ENCODE measurements around the gene PML.
A peak's percentile ranks its signal among the peaks of the same experiment; 100 is the strongest.
"Not testable (repeated sequence)": the region's sequence is repeated elsewhere in the genome, so short reads cannot be mapped to it uniquely, and the experiment has no call there.

The PML gene

DNA sequence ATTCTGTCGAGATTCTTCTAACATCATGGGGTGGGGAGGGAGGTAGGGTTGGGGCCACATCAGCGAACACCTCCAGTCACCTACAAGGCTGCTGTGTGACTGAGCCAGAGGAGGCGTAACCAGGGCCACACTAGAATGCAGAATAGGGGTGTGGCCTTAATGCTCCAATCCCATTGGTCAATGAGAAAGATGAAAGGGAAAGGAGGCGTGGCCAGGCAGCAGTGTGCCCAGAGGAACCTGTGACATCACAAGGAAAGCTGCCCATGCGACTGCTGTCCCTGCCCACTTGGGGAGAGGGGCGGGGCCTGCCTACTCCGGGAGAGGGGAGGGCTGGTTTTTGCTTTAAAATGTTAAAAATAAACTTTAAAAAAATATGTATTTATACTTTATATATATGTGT is 87.9 kb downstream of the PML start, which contains the start of gene GOLGA6A:
GOLGA6A (minus strand) TSS at position 101 of the 400 bp plus-strand sequence; CDS start at position 60, 41 bp downstream.
- not testable (repeated sequence) for H3K4me1 ChIP-seq (ENCODE audit: insufficient read depth, poor library complexity, severe bottlenecking); H3K36me3 ChIP-seq (ENCODE audit: low read depth); DNase-seq (ENCODE audit: low spot score); H3K4me3 ChIP-seq (ENCODE audit: severe bottlenecking); H3K27ac ChIP-seq (ENCODE audit: poor library complexity, severe bottlenecking); H3K27me3 ChIP-seq (ENCODE audit: insufficient read depth, poor library complexity, severe bottlenecking); ATAC-seq (ENCODE audit: low read depth); H3K9me3 ChIP-seq (ENCODE audit: severe bottlenecking)

GRCh38 chr15:74094567-74094966 is 100.1 kb downstream of the PML start:
- not testable (repeated sequence) for DNase-seq (ENCODE audit: low spot score); H3K27ac ChIP-seq (ENCODE audit: poor library complexity, severe bottlenecking); H3K27me3 ChIP-seq (ENCODE audit: insufficient read depth, poor library complexity, severe bottlenecking)

GRCh38 chr15:74095610-74096009 is 101.1 kb downstream of the PML start:
- H3K4me3 ChIP-seq (ENCODE audit: severe bottlenecking); H3K9me3 ChIP-seq (ENCODE audit: severe bottlenecking); H3K4me1 ChIP-seq (ENCODE audit: insufficient read depth, poor library complexity, severe bottlenecking); H3K27me3 ChIP-seq (ENCODE audit: insufficient read depth, poor library complexity, severe bottlenecking); H3K36me3 ChIP-seq (ENCODE audit: low read depth); ATAC-seq (ENCODE audit: low read depth); H3K27ac ChIP-seq (ENCODE audit: poor library complexity, severe bottlenecking): not testable (repeated sequence)
- peak; percentile 38 for DNase-seq (ENCODE audit: low spot score)

More at GRCh38 chr15:74094567-74094966, 100.1 kb downstream of the PML start:
- H3K9me3 ChIP-seq (ENCODE audit: severe bottlenecking); H3K4me3 ChIP-seq (ENCODE audit: severe bottlenecking); H3K36me3 ChIP-seq (ENCODE audit: low read depth); H3K4me1 ChIP-seq (ENCODE audit: insufficient read depth, poor library complexity, severe bottlenecking); ATAC-seq (ENCODE audit: low read depth): not testable (repeated sequence)

DNA sequence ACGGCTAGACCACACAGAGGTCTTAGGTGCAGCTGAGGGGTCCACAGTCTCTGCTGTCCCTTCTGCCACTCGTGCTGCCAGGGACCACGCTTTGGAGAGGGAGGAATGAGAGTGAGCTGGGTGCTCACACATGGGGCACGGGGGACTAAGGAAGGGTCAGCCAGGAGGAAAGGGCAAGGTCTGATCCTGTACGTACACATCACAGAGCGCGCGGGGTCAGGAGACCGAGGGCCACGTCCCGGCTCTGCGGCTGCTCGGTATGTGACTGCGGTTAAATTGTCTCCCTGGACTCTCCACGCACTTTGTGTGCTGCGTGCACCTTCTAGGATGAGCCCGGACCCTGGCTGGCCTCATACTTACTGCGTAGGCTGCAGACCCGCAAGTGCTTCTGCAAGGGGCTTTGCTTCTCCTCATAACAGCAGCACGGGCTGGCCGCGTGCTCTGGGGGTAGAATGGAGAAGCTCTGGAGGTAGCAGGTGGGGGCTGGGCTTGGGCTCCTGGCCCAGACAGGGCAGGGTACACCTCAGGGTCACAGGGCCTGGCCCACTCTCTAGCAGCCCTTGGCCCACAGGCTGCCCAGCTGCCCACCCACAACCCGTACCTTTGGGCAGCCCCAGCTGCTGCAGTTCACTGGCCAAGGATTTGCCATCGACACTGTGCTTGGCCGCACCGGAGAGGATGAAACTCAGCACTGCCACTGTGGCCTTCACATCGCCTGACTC is 102.4 kb downstream of the PML start:
- not testable (repeated sequence) for H3K9me3 ChIP-seq (ENCODE audit: severe bottlenecking); ATAC-seq (ENCODE audit: low read depth); DNase-seq (ENCODE audit: low spot score); H3K36me3 ChIP-seq (ENCODE audit: low read depth); H3K27ac ChIP-seq (ENCODE audit: poor library complexity, severe bottlenecking); H3K4me3 ChIP-seq (ENCODE audit: severe bottlenecking); H3K4me1 ChIP-seq (ENCODE audit: insufficient read depth, poor library complexity, severe bottlenecking); H3K27me3 ChIP-seq (ENCODE audit: insufficient read depth, poor library complexity, severe bottlenecking)
